ENCODE results near the gene MYZAP. TPM values are rescaled to one million over a fixed set of nuclear protein-coding genes. Genes with fewer than 3 reads are reported as not detected.

MYZAP gene
- total and polyA plus RNA-seq, 9 of the 15 experiments (the other 6 are each of a cell fraction or from before 2014, with no cell fraction given) = 0.03 TPM; not detected in 8

- TF ChIP-seq, protein P1, sequence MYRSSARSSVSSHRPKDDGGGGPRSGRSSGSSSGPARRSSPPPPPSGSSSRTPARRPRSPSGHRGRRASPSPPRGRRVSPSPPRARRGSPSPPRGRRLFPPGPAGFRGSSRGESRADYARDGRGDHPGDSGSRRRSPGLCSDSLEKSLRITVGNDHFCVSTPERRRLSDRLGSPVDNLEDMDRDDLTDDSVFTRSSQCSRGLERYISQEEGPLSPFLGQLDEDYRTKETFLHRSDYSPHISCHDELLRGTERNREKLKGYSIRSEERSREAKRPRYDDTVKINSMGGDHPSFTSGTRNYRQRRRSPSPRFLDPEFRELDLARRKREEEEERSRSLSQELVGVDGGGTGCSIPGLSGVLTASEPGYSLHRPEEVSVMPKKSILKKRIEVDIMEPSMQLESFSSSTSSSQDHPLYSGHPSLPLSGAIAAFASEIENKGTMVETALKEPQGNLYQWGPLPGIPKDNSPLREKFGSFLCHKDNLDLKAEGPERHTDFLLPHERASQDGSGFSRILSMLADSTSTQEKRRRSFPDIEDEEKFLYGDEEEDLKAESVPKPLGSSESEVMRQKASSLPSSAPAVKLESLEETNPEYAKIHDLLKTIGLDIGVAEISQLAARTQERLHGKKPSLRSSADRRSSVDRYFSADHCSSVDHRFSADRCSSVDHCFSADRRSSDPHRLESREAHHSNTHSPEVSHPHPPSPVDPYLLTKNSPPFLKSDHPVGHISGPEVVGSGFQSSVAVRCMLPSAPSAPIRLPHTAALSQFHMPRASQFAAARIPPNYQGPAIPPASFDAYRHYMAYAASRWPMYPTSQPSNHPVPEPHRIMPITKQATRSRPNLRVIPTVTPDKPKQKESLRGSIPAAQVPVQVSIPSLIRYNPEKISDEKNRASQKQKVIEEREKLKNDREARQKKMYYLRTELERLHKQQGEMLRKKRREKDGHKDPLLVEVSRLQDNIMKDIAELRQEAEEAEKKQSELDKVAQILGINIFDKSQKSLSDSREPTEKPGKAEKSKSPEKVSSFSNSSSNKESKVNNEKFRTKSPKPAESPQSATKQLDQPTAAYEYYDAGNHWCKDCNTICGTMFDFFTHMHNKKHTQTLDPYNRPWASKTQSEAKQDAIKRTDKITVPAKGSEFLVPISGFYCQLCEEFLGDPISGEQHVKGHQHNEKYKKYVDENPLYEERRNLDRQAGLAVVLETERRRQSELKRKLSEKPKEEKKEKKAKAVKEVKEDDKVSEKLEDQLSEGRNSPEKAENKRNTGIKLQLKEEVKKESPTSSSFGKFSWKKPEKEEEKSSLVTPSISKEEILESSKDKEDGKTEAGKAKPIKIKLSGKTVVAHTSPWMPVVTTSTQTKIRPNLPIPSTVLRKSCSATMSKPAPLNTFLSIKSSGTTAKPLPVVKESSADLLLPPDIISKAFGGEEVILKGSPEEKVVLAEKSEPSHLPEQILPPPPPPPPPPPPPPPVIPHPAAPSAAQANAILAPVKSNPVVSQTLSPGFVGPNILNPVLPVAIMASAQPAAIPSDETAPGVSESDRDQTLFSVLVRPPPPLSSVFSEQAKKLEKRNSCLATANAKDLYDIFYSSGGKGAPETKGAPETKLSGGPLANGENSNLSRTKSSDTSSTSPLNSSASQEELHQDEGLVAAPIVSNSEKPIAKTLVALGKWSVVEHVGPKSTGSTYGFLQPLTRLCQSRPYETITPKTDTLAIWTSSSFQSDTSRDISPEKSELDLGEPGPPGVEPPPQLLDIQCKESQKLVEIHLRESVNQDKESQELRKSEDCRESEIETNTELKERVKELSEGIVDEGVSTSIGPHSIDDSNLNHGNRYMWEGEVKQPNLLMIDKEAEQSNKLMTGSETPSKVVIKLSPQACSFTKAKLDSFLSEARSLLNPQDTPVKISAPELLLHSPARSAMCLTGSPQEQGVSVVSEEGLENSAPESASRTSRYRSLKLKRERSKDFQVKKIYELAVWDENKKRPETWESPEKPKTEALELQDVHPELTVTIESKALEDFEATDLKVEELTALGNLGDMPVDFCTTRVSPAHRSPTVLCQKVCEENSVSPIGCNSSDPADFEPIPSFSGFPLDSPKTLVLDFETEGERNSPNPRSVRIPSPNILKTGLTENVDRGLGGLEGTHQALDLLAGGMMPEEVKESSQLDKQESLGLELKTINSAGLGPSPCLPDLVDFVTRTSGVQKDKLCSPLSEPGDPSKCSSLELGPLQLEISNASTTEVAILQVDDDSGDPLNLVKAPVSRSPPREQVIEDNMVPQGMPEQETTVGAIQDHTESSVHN (IDR thresholded peaks at IDR 0.05; ENCODE audit: borderline replicate concordance in 1 of 2, low read depth in 1 of 2) = 0 out of 4 replicates have a peak, but pooled peaks of 1 of the 2 experiments have one; percentile 35
- TF ChIP-seq, protein P2, sequence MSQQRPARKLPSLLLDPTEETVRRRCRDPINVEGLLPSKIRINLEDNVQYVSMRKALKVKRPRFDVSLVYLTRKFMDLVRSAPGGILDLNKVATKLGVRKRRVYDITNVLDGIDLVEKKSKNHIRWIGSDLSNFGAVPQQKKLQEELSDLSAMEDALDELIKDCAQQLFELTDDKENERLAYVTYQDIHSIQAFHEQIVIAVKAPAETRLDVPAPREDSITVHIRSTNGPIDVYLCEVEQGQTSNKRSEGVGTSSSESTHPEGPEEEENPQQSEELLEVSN (IDR thresholded peaks at IDR 0.05; ENCODE audit: borderline replicate concordance in 1 of 2, extremely low read depth in 1 of 2, insufficient read depth in 1 of 2, insufficient read length in 1 of 2, low read depth in 1 of 2, low read length in 1 of 2, poor library complexity in 1 of 2, severe bottlenecking in 1 of 2) = no peak
- TF ChIP-seq NCOR1 (IDR thresholded peaks at IDR 0.05) (peak; percentile 75), RB1 (IDR thresholded peaks at IDR 0.05; ENCODE audit: low read depth) (0 out of 2 replicates have a peak, but pooled peaks have one; percentile 12), ATF6 (CRISPR knock-in tag; IDR thresholded peaks at IDR 0.05) (no peak), FOXK1 (CRISPR knock-in tag; IDR thresholded peaks at IDR 0.05; ENCODE audit: borderline replicate concordance) (no peak), CREB1 (IDR thresholded peaks at IDR 0.05) (no peak), CREB1 (CRISPR knock-in tag; IDR thresholded peaks at IDR 0.05) (no peak), SMARCE1 (IDR thresholded peaks at IDR 0.05) (peak; percentile 90), EP400 (IDR thresholded peaks at IDR 0.05) (0 out of 2 replicates have a peak, but pooled peaks have one; percentile 16)
Measured at GRCh38 chr15:57732526-57733331, 141.0 kb downstream of the MYZAP start (continued).
